ENCODE results near the gene PACS2. TPM values are rescaled to one million over a fixed set of nuclear protein-coding genes. Genes with fewer than 3 reads are reported as not detected.

PACS2 gene
- total and polyA plus RNA-seq, 2 of the 4 experiments (the other 2 are of a cell fraction) = 15.6 to 32.2 TPM

DNA sequence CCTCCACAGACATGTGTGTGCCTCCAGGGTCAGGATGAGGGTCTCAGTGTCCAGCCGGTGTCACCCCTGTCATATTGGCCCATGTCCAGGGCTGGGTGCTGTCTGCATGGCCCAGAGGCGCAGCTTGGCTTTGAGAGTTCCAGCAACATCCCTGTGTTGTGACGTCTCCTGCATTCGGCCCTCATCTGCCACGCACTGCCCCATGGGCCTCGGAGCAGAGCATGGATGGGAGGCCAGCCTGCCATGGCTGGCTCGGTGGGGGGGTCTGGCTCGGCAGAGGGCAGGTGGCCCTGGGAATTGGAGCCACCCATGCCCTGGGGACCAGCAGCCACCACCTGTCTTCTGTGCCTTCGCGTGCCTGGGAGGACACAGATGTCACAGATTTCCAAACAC lies 73.0 kb downstream of the PACS2 start:
- H2BK20ac ChIP-seq (ENCODE audit: low read depth, low read length) = no peak overlapping the region
- ChIA-PET CTCF (no interaction called here), POLR2A (ENCODE audit: unreplicated experiment) (no interaction called here)
- ATAC-seq (ENCODE audit: low read depth) = no peak
- in situ Hi-C loops (cut with MboI; ENCODE audit: low sequenced_read_pairs) = no loop called here
- H3K4me1 ChIP-seq (ENCODE audit: control insufficient read depth, insufficient read depth, low read length) = no peaks in the 10 kb centered on the region
- H4K5ac ChIP-seq (ENCODE audit: low read depth, low read length) = no peak overlapping the region
- H4K20me1 ChIP-seq (ENCODE audit: insufficient read depth, low read length) = no peaks in the 10 kb centered on the region
- H3K4ac ChIP-seq (ENCODE audit: low read depth, low read length) = no peak overlapping the region
- H2BK120ac ChIP-seq (ENCODE audit: low read depth, low read length) = no peak overlapping the region
- no peak overlapping the region for H3K14ac ChIP-seq (replicated peaks; ENCODE audit: low read depth, low read length)
- H3K56ac ChIP-seq (ENCODE audit: extremely low read depth, insufficient read depth, low read length) = no peak overlapping the region
- TF ChIP-seq BHLHE40 (IDR thresholded peaks at IDR 0.05; ENCODE audit: low read depth, low read length) = no peak
- TF ChIP-seq RAD21 (IDR thresholded peaks at IDR 0.05; ENCODE audit: low read length) = no peak
- TF ChIP-seq SMC3 (IDR thresholded peaks at IDR 0.05; ENCODE audit: low read depth, low read length) = no peak
- no peak for TF ChIP-seq NFE2L2 (IDR thresholded peaks at IDR 0.05; ENCODE audit: low read depth, low read length)
- TF ChIP-seq, protein P1, sequence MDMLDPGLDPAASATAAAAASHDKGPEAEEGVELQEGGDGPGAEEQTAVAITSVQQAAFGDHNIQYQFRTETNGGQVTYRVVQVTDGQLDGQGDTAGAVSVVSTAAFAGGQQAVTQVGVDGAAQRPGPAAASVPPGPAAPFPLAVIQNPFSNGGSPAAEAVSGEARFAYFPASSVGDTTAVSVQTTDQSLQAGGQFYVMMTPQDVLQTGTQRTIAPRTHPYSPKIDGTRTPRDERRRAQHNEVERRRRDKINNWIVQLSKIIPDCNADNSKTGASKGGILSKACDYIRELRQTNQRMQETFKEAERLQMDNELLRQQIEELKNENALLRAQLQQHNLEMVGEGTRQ (IDR thresholded peaks at IDR 0.05; ENCODE audit: low read depth, low read length) = no peak
- TF ChIP-seq MXI1 (IDR thresholded peaks at IDR 0.05; ENCODE audit: borderline replicate concordance, low read depth, low read length) = no peak
- TF ChIP-seq RCOR1 (IDR thresholded peaks at IDR 0.05; ENCODE audit: insufficient replicate concordance, low read length) = no peak
- TF ChIP-seq, protein P2, sequence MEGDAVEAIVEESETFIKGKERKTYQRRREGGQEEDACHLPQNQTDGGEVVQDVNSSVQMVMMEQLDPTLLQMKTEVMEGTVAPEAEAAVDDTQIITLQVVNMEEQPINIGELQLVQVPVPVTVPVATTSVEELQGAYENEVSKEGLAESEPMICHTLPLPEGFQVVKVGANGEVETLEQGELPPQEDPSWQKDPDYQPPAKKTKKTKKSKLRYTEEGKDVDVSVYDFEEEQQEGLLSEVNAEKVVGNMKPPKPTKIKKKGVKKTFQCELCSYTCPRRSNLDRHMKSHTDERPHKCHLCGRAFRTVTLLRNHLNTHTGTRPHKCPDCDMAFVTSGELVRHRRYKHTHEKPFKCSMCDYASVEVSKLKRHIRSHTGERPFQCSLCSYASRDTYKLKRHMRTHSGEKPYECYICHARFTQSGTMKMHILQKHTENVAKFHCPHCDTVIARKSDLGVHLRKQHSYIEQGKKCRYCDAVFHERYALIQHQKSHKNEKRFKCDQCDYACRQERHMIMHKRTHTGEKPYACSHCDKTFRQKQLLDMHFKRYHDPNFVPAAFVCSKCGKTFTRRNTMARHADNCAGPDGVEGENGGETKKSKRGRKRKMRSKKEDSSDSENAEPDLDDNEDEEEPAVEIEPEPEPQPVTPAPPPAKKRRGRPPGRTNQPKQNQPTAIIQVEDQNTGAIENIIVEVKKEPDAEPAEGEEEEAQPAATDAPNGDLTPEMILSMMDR (conservative IDR thresholded peaks at IDR 0.05; ENCODE audit: low read depth, low read length) = no peak
- no peak for TF ChIP-seq RFX5 (IDR thresholded peaks at IDR 0.05; ENCODE audit: low read depth, low read length)
- TF ChIP-seq MAZ (IDR thresholded peaks at IDR 0.05; ENCODE audit: borderline replicate concordance, low read depth, low read length) = no peak
- no peak for TF ChIP-seq MAFK (IDR thresholded peaks at IDR 0.05; ENCODE audit: low read depth, low read length)
- no peak for TF ChIP-seq CHD1 (IDR thresholded peaks at IDR 0.05; ENCODE audit: low read depth, low read length)
- TF ChIP-seq CEBPB (IDR thresholded peaks at IDR 0.05; ENCODE audit: low read depth, low read length) = no peak
- TF ChIP-seq POLR2A (IDR thresholded peaks at IDR 0.05; ENCODE audit: low read depth, low read length) = no peak
- TF ChIP-seq, protein P3, sequence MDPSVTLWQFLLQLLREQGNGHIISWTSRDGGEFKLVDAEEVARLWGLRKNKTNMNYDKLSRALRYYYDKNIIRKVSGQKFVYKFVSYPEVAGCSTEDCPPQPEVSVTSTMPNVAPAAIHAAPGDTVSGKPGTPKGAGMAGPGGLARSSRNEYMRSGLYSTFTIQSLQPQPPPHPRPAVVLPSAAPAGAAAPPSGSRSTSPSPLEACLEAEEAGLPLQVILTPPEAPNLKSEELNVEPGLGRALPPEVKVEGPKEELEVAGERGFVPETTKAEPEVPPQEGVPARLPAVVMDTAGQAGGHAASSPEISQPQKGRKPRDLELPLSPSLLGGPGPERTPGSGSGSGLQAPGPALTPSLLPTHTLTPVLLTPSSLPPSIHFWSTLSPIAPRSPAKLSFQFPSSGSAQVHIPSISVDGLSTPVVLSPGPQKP (IDR thresholded peaks at IDR 0.05; ENCODE audit: borderline replicate concordance, low read depth, low read length) = no peak
- TF ChIP-seq FOS (IDR thresholded peaks at IDR 0.05; ENCODE audit: low read depth, low read length) = no peak
- no peaks in the 10 kb centered on the region for H3K9me1 ChIP-seq (ENCODE audit: insufficient read depth, low read length)
- no peak overlapping the region for H2BK15ac ChIP-seq (ENCODE audit: low read depth, low read length)
- intact Hi-C loops (cut with micrococcal nuclease) = no loop called here
- H2BK5ac ChIP-seq (ENCODE audit: low read depth, low read length, poor library complexity, severe bottlenecking) = no peak overlapping the region
- H2AFZ ChIP-seq (replicated peaks; ENCODE audit: low read length, poor library complexity) = no peak overlapping the region
- 90% methylated on average over 8 of the region's 10 CpGs; no CpG with 5 or more reads in 1 of the 2 experiments for WGBS, 2 experiments (ENCODE audit: extremely low coverage in 2 of 2, insufficient read length in 1 of 2)
- H2AK9ac ChIP-seq (replicated peaks; ENCODE audit: low read depth, low read length, poor library complexity) = no peak overlapping the region
- no TSS peak for BruUV-seq (replicated peaks)
- H3K4me3 ChIP-seq (ENCODE audit: insufficient read depth, low read depth, low read length) = no peak overlapping the region
- no peaks in the 10 kb centered on the region for H3K27me3 ChIP-seq (ENCODE audit: control insufficient read depth, insufficient read depth, low read length)
- no peaks in the 10 kb centered on the region for H3K9me3 ChIP-seq (ENCODE audit: control insufficient read depth, insufficient read depth, low read length)
- H2AK5ac ChIP-seq (ENCODE audit: low read depth, low read length) = no peak overlapping the region
- no peak overlapping the region for H3K27ac ChIP-seq (ENCODE audit: insufficient read depth, low read length)
- H3K9ac ChIP-seq (ENCODE audit: low read depth, low read length) = no peak overlapping the region
- dilution Hi-C loops (cut with HindIII; ENCODE audit: low sequenced_read_pairs, unreplicated experiment) = no loop called here
- H3K18ac ChIP-seq (ENCODE audit: low read depth, low read length) = no peak overlapping the region
- no peaks in the 10 kb centered on the region for H3K79me1 ChIP-seq (ENCODE audit: low read depth in 1 of 2, low read length in 2 of 2)
- H4K8ac ChIP-seq (ENCODE audit: low read depth in 2 of 2, low read length in 2 of 2) = no peak overlapping the region
- H3K23ac ChIP-seq (ENCODE audit: low read depth, low read length) = no peak overlapping the region
- H3K4me2 ChIP-seq (ENCODE audit: low read depth, low read length) = no peak overlapping the region
- H4K91ac ChIP-seq (ENCODE audit: insufficient read depth, low read depth, low read length) = no peak overlapping the region
- no peak for DNase-seq
- peaks cover 29% of the 10 kb centered on the region; the same call in 1 of the 2 replicates for H3K36me3 ChIP-seq (ENCODE audit: control insufficient read depth, insufficient read depth, low read length)

Measured in IMR-90 (cell line).